K562 (cell line): ENCODE data around the gene DYRK1B. TPM values are rescaled to one million over a fixed set of nuclear protein-coding genes. Genes with fewer than 3 reads are reported as not detected.

Experiments used
- ATAC-seq: fragments of 200-7000 bp; cut with Tn5 transposase; 3 replicates; pipeline ENCODE4 v1.9.1; 2020; ENCODE audit warnings: moderate library complexity
- BruUV-seq: library from RNA; stranded (reverse); fragments of 400-500 nt; replicated peaks from 2 replicates; lab custom pipeline; 2021; lab: Mats Ljungman, UMichigan
- CTCF ChIA-PET: fragments of 300-600 bp; formaldehyde crosslinking; extraction: SDS; loops from one replicate; lab custom pipeline; 2021; ENCODE audit warnings: low intra/inter-chr PET ratio; lab: Yijun Ruan, JAX
- POLR2A ChIA-PET: fragments of 300-600, 350-650 bp; sonication (Branson Sonifier 250); formaldehyde crosslinking; extraction: SDS; loops from one replicate; lab custom pipeline; 2021; ENCODE audit warnings: antibody characterized with exemption, inconsistent platforms; lab: Yijun Ruan, JAX
- DNase-seq, 4 experiments: peaks; one replicate each; pipeline versions ENCODE4 v3.0.0 to v3.0.0-alpha.2; 2011 to 2018; ENCODE audit warnings: low spot score in 3 of 4, mixed read lengths in 3 of 4; ENCODE audit errors: extremely low read depth in 1 of 4
- FAIRE-seq: peaks from 2 replicates; lab custom pipeline; 2011; peaks lifted over from hg19 to GRCh38; lab: Jason Lieb, UNC
- H2AFZ ChIP-seq: 2 replicates; pipeline ENCODE4 v1.6.0; 2011; ENCODE audit warnings: low read depth, low read length, control low read depth, inconsistent platforms
- H3K27ac ChIP-seq: fragments of 200-600 bp; 3 replicates; pipeline ENCODE4 v1.8.0; 2011; ENCODE audit warnings: low read depth, mild to moderate bottlenecking, control low read depth, inconsistent platforms, low read length, moderate library complexity, mixed read lengths; ENCODE audit errors: extremely low read depth
- H3K27me3 ChIP-seq, 2 experiments: fragments of 300-600 bp in 1 of 2; 2 replicates in 1 of 2; 3 replicates in 1 of 2; pipeline versions ENCODE4 v1.6.0 to v1.8.0; 2011; ENCODE audit warnings: inconsistent platforms in 2 of 2, low read length in 2 of 2, mild to moderate bottlenecking in 1 of 2, mixed read lengths in 1 of 2, moderate library complexity in 1 of 2; ENCODE audit not compliant: control insufficient read depth in 2 of 2, insufficient read depth in 2 of 2
- H3K36me3 ChIP-seq: fragments of 300-600 bp; 3 replicates; pipeline ENCODE4 v1.8.0; 2011; ENCODE audit warnings: mild to moderate bottlenecking, low read length, inconsistent platforms; ENCODE audit not compliant: control insufficient read depth, insufficient read depth
- H3K4me1 ChIP-seq, 2 experiments: fragments of 200-600 bp in 1 of 2; replicated peaks in 1 of 2; 2 replicates in 1 of 2; 3 replicates in 1 of 2; pipeline versions ENCODE4 v1.5.1 to v1.8.0; 2011; ENCODE audit warnings: inconsistent platforms in 2 of 2, low read length in 2 of 2, mild to moderate bottlenecking in 1 of 2, mixed read lengths in 1 of 2, moderate library complexity in 1 of 2; ENCODE audit not compliant: control insufficient read depth in 2 of 2, insufficient read depth in 2 of 2
- H3K4me2 ChIP-seq: 2 replicates; pipeline ENCODE4 v1.6.1; 2011; ENCODE audit warnings: low read length, control low read depth, inconsistent platforms, mixed read lengths; ENCODE audit not compliant: insufficient read depth
- H3K4me3 ChIP-seq: fragments of 200-600 bp; sonication (generic), shearing (Covaris generic); 2 replicates; pipeline ENCODE4 v1.5.1; 2016; ENCODE audit warnings: control low read depth, inconsistent platforms
- H3K79me2 ChIP-seq: fragments of 200-600 bp; 3 replicates; pipeline ENCODE4 v1.8.0; 2011; ENCODE audit warnings: low read length, inconsistent platforms; ENCODE audit not compliant: control insufficient read depth, insufficient read depth
- H3K9ac ChIP-seq, 2 experiments: 2 replicates each; pipeline versions ENCODE4 v1.6.0 to v1.6.1; 2011; ENCODE audit warnings: low read depth in 2 of 2, low read length in 2 of 2, control low read depth in 1 of 2, inconsistent platforms in 1 of 2, mild to moderate bottlenecking in 1 of 2, mixed read lengths in 1 of 2; ENCODE audit not compliant: insufficient read depth in 1 of 2
- H3K9me1 ChIP-seq: one replicate; pipeline ENCODE4 v1.6.0; 2011; ENCODE audit warnings: inconsistent platforms, mild to moderate bottlenecking, low read length, moderate library complexity; ENCODE audit not compliant: control insufficient read depth, insufficient read depth
- H3K9me3 ChIP-seq: replicated peaks from 2 replicates; pipeline ENCODE4 v1.5.1; 2011; ENCODE audit warnings: low read depth, low read length, inconsistent platforms; ENCODE audit not compliant: control insufficient read depth, insufficient read depth
- H4K20me1 ChIP-seq: replicated peaks from 2 replicates; pipeline ENCODE4 v1.6.1; 2011; ENCODE audit warnings: low read length, inconsistent platforms, mixed read lengths; ENCODE audit not compliant: control insufficient read depth, insufficient read depth
- ARID4B ChIP-seq: sonication (generic); formaldehyde crosslinking; IDR thresholded peaks from 2 replicates; pipeline ENCODE4 v1.8.0; 2022; ENCODE audit warnings: mild to moderate bottlenecking, missing genetic modification reagents
- FOS ChIP-seq: IDR thresholded peaks from 3 replicates; pipeline ENCODE4 v1.6.1; 2011; ENCODE audit not compliant: insufficient read length; ENCODE audit errors: extremely low read depth
- HNRNPLL ChIP-seq: fragments of 200-400 bp; formaldehyde crosslinking; IDR thresholded peaks from 2 replicates; pipeline ENCODE4 v1.6.1; 2017; ENCODE audit warnings: low read length, low read depth, mild to moderate bottlenecking; ENCODE audit not compliant: poor library complexity, severe bottlenecking
- IRF1 ChIP-seq: sonication (generic); formaldehyde crosslinking; IDR thresholded peaks from 2 replicates; pipeline ENCODE4 v1.8.0; 2022; ENCODE audit warnings: missing genetic modification reagents, mild to moderate bottlenecking, borderline replicate concordance
- KDM1A ChIP-seq, 2 experiments: fragments of 450-650 bp; IDR thresholded peaks; 2 replicates each; pipeline ENCODE4 v1.6.1; 2016; ENCODE audit warnings: mild to moderate bottlenecking in 2 of 2
- KLF10 ChIP-seq: fragments of 250-450 bp; sonication (Bioruptor Pico); IDR thresholded peaks from 2 replicates; pipeline ENCODE4 v1.6.1; 2021; ENCODE audit warnings: matching md5 sums
- NFYB ChIP-seq: IDR thresholded peaks from 2 replicates; pipeline ENCODE4 v1.6.1; 2011; ENCODE audit warnings: mild to moderate bottlenecking, moderate library complexity; ENCODE audit not compliant: insufficient read length; ENCODE audit errors: extremely low read depth
- PML ChIP-seq: IDR thresholded peaks from 2 replicates; pipeline ENCODE4 v1.6.1; 2012; ENCODE audit warnings: low read length, inconsistent platforms
- RAD51 ChIP-seq: fragments of 450-650 bp; IDR thresholded peaks from 2 replicates; pipeline ENCODE4 v1.7.1; 2016; ENCODE audit warnings: low read depth, mild to moderate bottlenecking, borderline replicate concordance
- RFX1 ChIP-seq: fragments of 450-650 bp; IDR thresholded peaks from 2 replicates; pipeline ENCODE4 v1.6.1; 2016; ENCODE audit warnings: mild to moderate bottlenecking, moderate library complexity
- SIX5 ChIP-seq, 2 experiments: IDR thresholded peaks; 2 replicates each; pipeline ENCODE4 v1.6.1; 2011; ENCODE audit warnings: low read length in 2 of 2, borderline replicate concordance in 1 of 2, low read depth in 1 of 2, mild to moderate bottlenecking in 1 of 2, moderate library complexity in 1 of 2; ENCODE audit not compliant: insufficient read depth in 1 of 2
- TFAM ChIP-seq: fragments of 250-450 bp; sonication (Bioruptor Pico); conservative IDR thresholded peaks from 2 replicates; pipeline ENCODE4 v1.5.0; 2021; ENCODE audit warnings: mild to moderate bottlenecking, moderate library complexity
- ZBTB12 ChIP-seq: fragments of 250-450 bp; sonication (Bioruptor Pico); IDR thresholded peaks from 2 replicates; pipeline ENCODE4 v1.4.0; 2020
- ZNF282 ChIP-seq: sonication (generic); formaldehyde crosslinking; IDR thresholded peaks from 2 replicates; pipeline ENCODE4 v1.8.1; 2023; ENCODE audit warnings: missing genetic modification reagents
- ZNF384 ChIP-seq: IDR thresholded peaks from 2 replicates; pipeline ENCODE4 v1.6.1; 2012; ENCODE audit warnings: low read depth, low read length, improper control_type of control experiment
- WGBS: fragments of 100-300 bp; shearing (Covaris generic); methylation state at CpG from one replicate; pipeline ENCODE4 v1.1.6; 2016; ENCODE audit warnings: low coverage, mixed read lengths; ENCODE audit not compliant: insufficient coverage; ENCODE audit errors: missing lambda C conversion rate; 5-methylcytosine and 5-hydroxymethylcytosine counted together
- in situ Hi-C: fragments of 300-500 bp; cut with MboI; formaldehyde crosslinking; loops from 4 replicates; pipeline ENCODE4 v1.15.0; 2018; ENCODE audit warnings: inconsistent platforms, mixed read lengths
- intact Hi-C: fragments of 100-400 bp; cut with micrococcal nuclease; formaldehyde crosslinking; loops from 2 replicates; pipeline ENCODE4 v1.14.2; 2022
- polyA plus RNA-seq, 8 experiments: library from polyadenylated mRNA; depleted of rRNA in 4 of 8; stranded (reverse) in 5 of 8; unstranded in 3 of 8; fragments of >200 nt; fragmentation: Nextera tagmentation in 2 of 8; fragmentation: Illumina TruSeq in 1 of 8; extraction: Ambion mirVana in 2 of 8; extraction: Trizol in 1 of 8; gene quantifications; 2 replicates each; pipeline versions ENCODE4 v1.2.1 to v1.2.3, GENCODE V29; 2011 to 2014; ENCODE audit warnings: inconsistent platforms in 1 of 8, missing spikeins in 1 of 8
- total RNA-seq, 7 experiments: library from RNA; depleted of rRNA in 6 of 7; stranded (reverse); fragments of >200 nt in 6 of 7; fragmentation: Illumina TruSeq in 2 of 7; extraction: Trizol in 2 of 7; gene quantifications; 2 replicates each; pipeline versions ENCODE4 v1.2.1 to v1.2.3, GENCODE V29; 2011 to 2021; ENCODE audit warnings: low replicate concordance in 1 of 7

Gene DYRK1B
- total and polyA plus RNA-seq, 9 of the 15 experiments (the other 6 are each of a cell fraction or from before 2014, with no cell fraction given): 0.91 to 5.2 (median 1.5) TPM; not detected in 2

GRCh38 chr19:39839678-39840327 is 5.8 kb upstream of the DYRK1B start:
- DNase-seq: peak in 2 of 4 experiments; percentile 77 to 86
- Histone ChIP-seq H3K79me2 (peaks cover 67% of the 10 kb centered on the region), H3K27ac (peak overlapping the region; percentile 62), H3K9ac (peak overlapping the region; percentile 26 to 62; a peak in 3 of 4 replicates), H3K4me2 (peak overlapping the region; percentile 64), H3K4me1 (peaks cover 35 to 51% of the 10 kb centered on the region in 2 experiments), H3K36me3 (peaks cover 79% of the 10 kb centered on the region), H3K4me3 (no peak overlapping the region), H4K20me1 (peaks cover 44% of the 10 kb centered on the region), H2AFZ (peak overlapping the region; percentile 17; the same call in 1 of the 2 replicates), H3K9me1 (peaks cover 8% of the 10 kb centered on the region), H3K9me3 (no peaks in the 10 kb centered on the region), H3K27me3 (no peaks in the 10 kb centered on the region)
- WGBS: 19% methylated on average over 12 of the region's 13 CpGs
- ChIA-PET CTCF (no interaction called here), POLR2A (interaction anchor here (0.7 kb wide), 1 partner anchor 300 kb away, joined by 3 read pairs; no protein-coding TSS in a partner anchor)
- ATAC-seq: peak; percentile 82
- intact Hi-C loops: loop anchor here (5.0 kb wide), 1 partner anchor 288 kb away; no protein-coding TSS in a partner anchor
- no TSS peak for BruUV-seq
- in situ Hi-C loops: no loop called here
- peak; percentile 95 for FAIRE-seq
- 0 out of 4 replicates have a peak, but pooled peaks of 1 of the 2 experiments have one; percentile 10 for TF ChIP-seq SIX5 (IDR thresholded peaks at IDR 0.05; ENCODE audit: borderline replicate concordance in 1 of 2, insufficient read depth in 1 of 2, low read depth in 1 of 2, low read length in 2 of 2)
- no peak for TF ChIP-seq ZBTB12 (CRISPR knock-in tag)
- no peak for TF ChIP-seq ZNF282 (CRISPR knock-in tag)
- no peak for TF ChIP-seq TFAM (CRISPR knock-in tag)
- 0 out of 2 replicates have a peak, but pooled peaks have one; percentile 50 for TF ChIP-seq ARID4B (CRISPR knock-in tag)
- peak in 1 of 2 experiments; percentile 39; a peak in 1 of 4 replicates for TF ChIP-seq KDM1A (IDR thresholded peaks at IDR 0.05)
- no peak for TF ChIP-seq IRF1 (CRISPR knock-in tag)
- no peak for TF ChIP-seq PML
- no peak for TF ChIP-seq RAD51
- no peak for TF ChIP-seq ZNF384
- no peak for TF ChIP-seq RFX1
- no peak for TF ChIP-seq HNRNPLL
- TF ChIP-seq FOS: no peak
- no peak for TF ChIP-seq NFYB
- no peak for TF ChIP-seq KLF10 (CRISPR knock-in tag)
